Ectodermal cell (in vitro differentiated cells): Measurements from ENCODE around the gene KRTAP10-10.
"Not testable (repeated sequence)": the region's sequence is repeated elsewhere in the genome, so short reads cannot be mapped to it uniquely, and the experiment has no call there.

Experiments used
- H3K27ac ChIP-seq: 2 replicates; pipeline ENCODE4 v1.7.0; 2013; ENCODE audit warnings: mild to moderate bottlenecking, low read depth, low read length; ENCODE audit not compliant: insufficient read depth, poor library complexity, severe bottlenecking
- H3K27me3 ChIP-seq: 2 replicates; pipeline ENCODE4 v1.7.0; 2013; ENCODE audit warnings: mild to moderate bottlenecking, low read length; ENCODE audit not compliant: insufficient read depth, control insufficient read depth, poor library complexity, severe bottlenecking
- H3K36me3 ChIP-seq: one replicate; pipeline ENCODE4 v1.7.0; 2013; ENCODE audit warnings: low read length; ENCODE audit not compliant: control insufficient read depth, insufficient read depth
- H3K4me1 ChIP-seq: one replicate; pipeline ENCODE4 v1.7.0; 2013; ENCODE audit warnings: low read length; ENCODE audit not compliant: control insufficient read depth, insufficient read depth
- H3K4me3 ChIP-seq: 2 replicates; pipeline ENCODE4 v1.7.0; 2013; ENCODE audit warnings: low read depth, low read length, control low read depth; ENCODE audit not compliant: insufficient read depth
- H3K9me3 ChIP-seq: 2 replicates; pipeline ENCODE4 v1.7.0; 2013; ENCODE audit warnings: mild to moderate bottlenecking, low read length, moderate library complexity; ENCODE audit not compliant: control insufficient read depth
- whole genome bisulfite sequencing, 2 experiments: methylation state at CpG; one replicate each; pipeline ENCODE4 v1.1.7; 2013; ENCODE audit warnings: missing lambda C conversion rate in 2 of 2; 5-methylcytosine and 5-hydroxymethylcytosine counted together

The KRTAP10-10 gene

DNA sequence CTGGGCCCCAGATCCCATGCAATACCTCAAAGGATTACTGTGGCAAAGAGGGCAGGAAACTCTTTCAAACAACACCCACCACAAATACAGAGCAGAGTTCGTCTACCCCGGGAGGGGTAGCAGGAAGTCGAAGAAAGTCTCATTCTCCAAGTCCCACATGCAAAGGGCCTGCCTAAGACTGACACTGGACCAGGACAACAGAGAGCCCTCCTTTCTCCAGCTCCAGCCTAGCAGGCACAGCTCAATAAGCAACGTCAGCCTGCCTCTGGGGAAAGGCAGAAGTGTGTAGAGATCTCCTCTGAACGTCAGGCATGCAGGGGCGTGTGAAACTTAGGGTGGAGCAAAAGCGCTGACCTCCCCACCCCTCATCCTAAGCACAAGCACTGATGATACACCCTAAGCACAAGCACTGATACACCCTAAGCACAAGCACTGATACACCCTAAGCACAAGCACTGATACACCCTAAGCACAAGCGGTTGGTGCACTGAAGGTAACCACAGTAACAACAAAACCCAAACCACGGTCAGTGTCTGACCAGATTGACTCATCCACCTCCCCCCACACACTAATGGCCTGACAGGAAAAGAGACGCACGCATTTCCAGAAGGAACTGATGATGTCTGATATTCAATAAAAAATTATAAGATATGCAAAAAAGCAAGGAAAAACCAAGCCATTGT is 21.9 kb downstream of the KRTAP10-10 start:
- WGBS, 2 experiments, result 71 to 82% methylated on average over 9 to 11 of the region's 11 CpGs
- Histone ChIP-seq H3K27me3 (no peaks in the 10 kb centered on the region), H3K9me3 (no peaks in the 10 kb centered on the region), H3K4me3 (no peak overlapping the region), H3K4me1 (peaks cover 3% of the 10 kb centered on the region), H3K27ac (no peak overlapping the region), H3K36me3 (no peaks in the 10 kb centered on the region)

DNA sequence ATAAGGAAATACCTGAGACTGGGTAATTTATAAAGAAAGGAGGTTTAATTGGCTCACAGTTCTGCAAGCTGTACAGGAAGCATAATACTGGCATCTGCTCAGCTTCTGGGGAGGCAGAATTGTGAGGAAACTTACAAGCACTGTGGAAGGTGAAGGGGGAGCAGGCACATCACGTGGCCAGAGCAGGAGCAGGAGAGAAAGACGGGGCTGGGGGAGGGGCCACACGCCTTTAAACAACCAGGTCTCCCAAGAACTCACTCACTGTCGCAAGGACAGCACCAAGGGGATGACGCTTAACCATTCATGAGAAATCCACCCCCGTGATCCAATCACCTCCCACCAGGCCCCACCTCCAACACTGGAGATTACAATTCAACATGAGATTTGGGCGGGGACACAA is 24.4 kb downstream of the KRTAP10-10 start:
- H3K4me3 ChIP-seq, H3K9me3 ChIP-seq, H3K27me3 ChIP-seq, H3K27ac ChIP-seq, H3K4me1 ChIP-seq, H3K36me3 ChIP-seq: not testable (repeated sequence)
- WGBS, 2 experiments, result 41 to 46% methylated on average over 6 of the region's 7 CpGs

DNA sequence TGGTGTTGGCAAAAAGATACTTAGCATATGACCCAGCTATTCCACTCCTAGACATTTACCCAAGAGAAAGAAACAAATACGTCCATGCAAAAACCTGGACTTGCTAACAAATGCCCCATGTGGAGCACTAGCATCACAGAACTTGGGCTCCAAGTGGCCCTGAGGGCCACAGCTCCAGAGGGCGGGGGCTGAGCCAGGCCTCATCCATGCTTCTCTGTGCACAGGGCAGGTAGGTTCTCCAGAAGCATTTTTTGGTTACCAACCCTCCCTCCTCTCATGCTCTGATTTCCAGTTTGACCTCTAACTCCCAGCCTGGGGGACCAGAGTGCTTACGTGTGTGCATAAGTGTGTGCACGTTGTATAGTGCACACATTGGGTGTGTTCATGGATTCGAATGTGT is 27.5 kb downstream of the KRTAP10-10 start:
- no peak overlapping the region for H3K4me3 ChIP-seq
- no peaks in the 10 kb centered on the region for H3K4me1 ChIP-seq
- H3K27ac ChIP-seq, result no peak overlapping the region
- H3K27me3 ChIP-seq, result no peaks in the 10 kb centered on the region
- no peaks in the 10 kb centered on the region for H3K36me3 ChIP-seq
- no peaks in the 10 kb centered on the region for H3K9me3 ChIP-seq
- whole genome bisulfite sequencing, 2 experiments, result 93 to 94% methylated on average over 5 of the region's 5 CpGs

DNA sequence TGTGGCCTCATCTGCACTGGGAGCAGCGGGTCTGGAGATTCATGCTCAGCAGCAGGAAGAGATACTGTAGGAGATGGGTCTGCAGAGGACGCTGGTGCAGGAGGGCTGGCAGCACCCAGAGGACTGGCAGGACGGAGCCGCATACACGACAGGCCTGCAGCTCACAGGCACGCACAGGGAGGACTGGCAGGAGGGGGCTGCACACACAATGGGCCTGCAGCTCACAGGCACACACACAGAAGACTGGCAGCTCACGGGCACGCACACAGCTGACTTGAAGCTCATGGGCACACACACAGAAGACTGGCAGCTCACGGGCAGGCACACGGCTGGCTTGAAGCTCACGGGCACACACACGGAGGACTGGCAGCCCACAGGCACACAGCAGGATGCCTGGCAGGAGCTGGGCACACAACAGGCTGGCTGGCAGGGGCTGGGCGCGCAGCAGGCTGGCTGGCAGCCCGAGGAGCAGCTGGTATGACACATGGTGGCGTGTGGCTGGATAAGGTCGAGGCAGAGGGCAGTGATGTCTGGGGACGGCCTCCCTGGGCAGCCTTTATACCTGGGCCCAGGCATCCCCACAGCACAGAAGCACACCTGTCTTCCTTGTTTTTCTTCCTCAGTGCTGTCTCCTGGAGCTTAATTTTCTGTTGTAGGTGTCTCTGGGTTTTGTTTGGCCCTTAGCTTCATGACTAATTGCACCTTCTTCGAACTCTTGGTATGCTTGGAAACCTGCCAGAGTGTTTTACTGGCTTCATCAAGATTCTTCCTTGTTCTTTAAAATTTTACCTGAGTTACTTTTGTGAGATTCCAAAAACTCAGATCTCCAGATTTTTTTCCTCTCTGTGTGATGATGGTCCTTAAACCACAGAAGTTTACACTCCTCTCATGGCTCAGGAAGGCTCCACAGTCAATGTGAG is 29.5 kb downstream of the KRTAP10-10 start, which contains the start of gene KRTAP12-2:
TSS of gene KRTAP12-2 (minus strand) at position 527 of the 920 bp plus-strand sequence. CDS start at position 486, 41 bp downstream.
- no peak within 1 kb of the TSS for H3K4me3 ChIP-seq
- no peak within 1 kb of the TSS for H3K27ac ChIP-seq
- 89 to 92% methylated on average over 19 of the region's 19 CpGs for WGBS, 2 experiments
- H3K27me3 ChIP-seq, result no peaks in the 10 kb centered on the region
- no peaks in the 10 kb centered on the region for H3K36me3 ChIP-seq
- no peaks in the 10 kb centered on the region for H3K9me3 ChIP-seq
- no peaks in the 10 kb centered on the region for H3K4me1 ChIP-seq

DNA sequence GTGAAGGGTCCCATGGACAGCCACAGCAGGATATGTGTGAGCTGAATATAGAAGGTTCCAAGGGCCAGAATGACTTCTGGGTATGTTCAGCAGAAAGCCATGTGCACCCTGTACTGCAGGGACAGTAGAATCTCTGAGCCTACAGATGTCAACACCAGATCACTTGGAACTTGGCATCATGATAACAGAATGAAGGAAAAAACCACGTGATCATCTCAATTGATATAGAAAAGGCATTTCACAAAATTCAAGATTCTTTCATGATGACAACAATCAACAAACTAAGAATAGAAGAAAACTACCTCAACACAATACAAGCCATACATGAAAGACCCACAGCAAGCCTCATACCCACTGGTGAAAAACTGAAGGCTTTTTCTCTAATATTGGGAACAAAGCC is 30.5 kb downstream of the KRTAP10-10 start:
- no peak overlapping the region for H3K27ac ChIP-seq
- H3K4me1 ChIP-seq, result no peaks in the 10 kb centered on the region
- H3K36me3 ChIP-seq, result no peaks in the 10 kb centered on the region
- H3K9me3 ChIP-seq, result no peaks in the 10 kb centered on the region
- no peak overlapping the region for H3K4me3 ChIP-seq
- WGBS, 2 experiments, result 71 to 79% methylated on average over 1 of the region's 1 CpG
- no peaks in the 10 kb centered on the region for H3K27me3 ChIP-seq

DNA sequence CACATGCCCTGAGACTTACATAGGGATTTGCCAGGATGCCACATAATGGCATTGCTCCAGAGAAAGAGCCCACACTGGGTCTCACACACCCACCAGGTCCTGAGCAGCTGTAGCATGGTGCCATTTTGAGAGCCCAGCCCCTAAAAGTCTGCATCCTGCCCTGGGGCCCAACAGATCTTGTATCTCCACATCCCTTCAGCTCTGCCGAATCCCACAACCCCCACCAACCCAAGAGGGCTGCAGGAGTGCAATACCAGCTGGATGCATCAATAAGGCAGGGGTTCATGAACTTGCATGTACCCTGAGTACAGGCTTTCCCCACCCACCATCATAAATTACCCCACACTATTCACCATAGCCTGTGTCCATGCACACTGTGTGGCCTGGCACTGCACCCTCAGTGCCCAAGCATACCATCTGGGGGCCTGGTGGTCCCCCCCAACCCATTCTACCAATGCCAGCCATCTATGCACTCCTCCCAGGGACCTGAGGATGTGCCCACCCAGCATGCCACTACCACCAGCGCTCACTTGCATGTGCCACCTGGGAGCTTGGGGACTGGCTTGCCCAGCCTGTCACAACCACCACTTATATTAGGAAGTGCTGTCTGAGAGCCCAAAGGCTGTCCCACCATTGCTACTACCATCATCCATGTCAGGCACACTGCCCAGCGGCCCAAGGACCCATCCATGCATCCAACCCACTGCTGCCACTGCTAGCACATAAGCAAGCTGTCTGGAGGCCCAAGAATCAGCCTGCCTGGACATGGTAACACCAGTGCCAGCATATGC is 33.7 kb downstream of the KRTAP10-10 start:
- Histone ChIP-seq H3K9me3 (no peaks in the 10 kb centered on the region), H3K4me1 (no peaks in the 10 kb centered on the region), H3K27ac (no peak overlapping the region), H3K27me3 (no peaks in the 10 kb centered on the region), H3K36me3 (no peaks in the 10 kb centered on the region), H3K4me3 (no peak overlapping the region)
- 91 to 92% methylated on average over 3 of the region's 3 CpGs for WGBS, 2 experiments

DNA sequence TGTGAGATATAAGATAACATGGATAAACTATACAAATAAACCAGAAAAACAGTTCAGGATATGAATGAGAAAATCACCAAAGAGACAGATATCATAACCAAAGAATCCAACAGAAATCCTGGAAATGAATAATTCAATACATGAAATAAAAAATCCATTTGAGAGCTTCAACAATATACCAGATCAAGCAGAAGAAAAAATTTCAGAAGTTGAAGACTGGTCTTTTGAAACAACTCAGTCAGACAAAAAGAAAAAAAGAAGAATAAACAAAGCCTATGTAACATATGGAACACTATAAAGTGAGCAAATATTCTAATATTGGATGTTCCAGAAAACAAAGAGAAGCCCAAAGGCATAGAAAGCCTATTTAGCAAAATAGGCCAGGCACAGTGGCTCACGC is 34.8 kb downstream of the KRTAP10-10 start:
- Histone ChIP-seq H3K9me3 (no peaks in the 10 kb centered on the region), H3K36me3 (no peaks in the 10 kb centered on the region), H3K4me1 (no peaks in the 10 kb centered on the region), H3K27ac (no peak overlapping the region), H3K27me3 (no peaks in the 10 kb centered on the region), H3K4me3 (no peak overlapping the region)
- WGBS, 2 experiments, result 100% methylated on average over 1 of the region's 1 CpG

DNA sequence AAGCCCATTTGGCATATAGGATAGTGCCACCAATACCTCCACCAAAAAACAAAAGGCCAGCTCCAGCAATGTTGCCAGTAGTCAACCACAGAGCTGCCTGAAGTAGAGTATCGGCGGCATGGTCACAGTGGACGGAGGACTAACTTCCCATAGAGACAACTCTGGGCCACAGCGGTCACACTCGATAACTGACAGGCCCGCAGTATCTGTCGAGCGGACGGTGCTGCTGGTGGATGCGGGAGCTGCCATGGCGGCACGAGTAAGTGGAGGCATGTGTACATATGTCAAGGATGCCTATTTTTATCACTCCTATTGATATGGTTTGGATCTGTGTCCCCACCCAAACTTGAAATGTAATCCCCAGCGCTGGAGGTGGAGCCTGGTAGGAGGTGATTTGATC is 40.7 kb downstream of the KRTAP10-10 start:
- H3K9me3 ChIP-seq, result no peaks in the 10 kb centered on the region
- H3K36me3 ChIP-seq, result no peaks in the 10 kb centered on the region
- H3K4me3 ChIP-seq, result no peak overlapping the region
- WGBS, 2 experiments, result 95% methylated on average over 13 of the region's 13 CpGs
- H3K27ac ChIP-seq, result no peak overlapping the region
- H3K4me1 ChIP-seq, result no peaks in the 10 kb centered on the region
- H3K27me3 ChIP-seq, result no peaks in the 10 kb centered on the region

DNA sequence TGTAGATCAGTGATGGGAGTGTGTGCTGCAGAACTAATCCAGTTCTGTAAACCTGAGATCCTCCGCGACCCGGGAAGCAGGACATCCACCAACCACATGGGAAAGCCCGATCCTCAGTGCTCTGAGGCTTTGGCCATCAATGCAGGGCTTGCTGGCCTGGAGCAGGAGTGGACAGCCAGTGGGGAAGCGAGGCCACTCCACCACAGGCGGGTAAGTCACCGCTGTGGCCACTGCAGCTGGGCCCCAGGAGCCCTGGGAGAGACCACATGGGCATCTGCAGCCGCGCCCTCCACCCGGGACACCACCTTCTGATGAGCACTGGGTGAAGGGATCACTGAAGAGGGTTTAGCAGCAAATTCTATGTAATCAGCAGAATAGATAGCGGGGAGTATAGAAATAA is 44.0 kb downstream of the KRTAP10-10 start:
- no peak overlapping the region for H3K4me3 ChIP-seq
- H3K4me1 ChIP-seq, result no peaks in the 10 kb centered on the region
- no peaks in the 10 kb centered on the region for H3K27me3 ChIP-seq
- WGBS, 2 experiments, result 83% methylated on average over 11 of the region's 11 CpGs
- no peak overlapping the region for H3K27ac ChIP-seq
- H3K36me3 ChIP-seq, result no peaks in the 10 kb centered on the region
- H3K9me3 ChIP-seq, result no peaks in the 10 kb centered on the region
